Measurements from ENCODE around the gene C6orf132.

GRCh38 chr6:42068173-42068572 lies 74.2 kb downstream of the C6orf132 start:
- TF ChIP-seq POLR2A (IDR thresholded peaks at IDR 0.05; ENCODE audit: low read length) (no peak), GATA1 (IDR thresholded peaks at IDR 0.05; ENCODE audit: low read depth, low read length) (no peak)
